ENCODE measurements around the gene PDE9A.
"Not testable (repeated sequence)": the region's sequence is repeated elsewhere in the genome, so short reads cannot be mapped to it uniquely, and the experiment has no call there.

The PDE9A gene

DNA sequence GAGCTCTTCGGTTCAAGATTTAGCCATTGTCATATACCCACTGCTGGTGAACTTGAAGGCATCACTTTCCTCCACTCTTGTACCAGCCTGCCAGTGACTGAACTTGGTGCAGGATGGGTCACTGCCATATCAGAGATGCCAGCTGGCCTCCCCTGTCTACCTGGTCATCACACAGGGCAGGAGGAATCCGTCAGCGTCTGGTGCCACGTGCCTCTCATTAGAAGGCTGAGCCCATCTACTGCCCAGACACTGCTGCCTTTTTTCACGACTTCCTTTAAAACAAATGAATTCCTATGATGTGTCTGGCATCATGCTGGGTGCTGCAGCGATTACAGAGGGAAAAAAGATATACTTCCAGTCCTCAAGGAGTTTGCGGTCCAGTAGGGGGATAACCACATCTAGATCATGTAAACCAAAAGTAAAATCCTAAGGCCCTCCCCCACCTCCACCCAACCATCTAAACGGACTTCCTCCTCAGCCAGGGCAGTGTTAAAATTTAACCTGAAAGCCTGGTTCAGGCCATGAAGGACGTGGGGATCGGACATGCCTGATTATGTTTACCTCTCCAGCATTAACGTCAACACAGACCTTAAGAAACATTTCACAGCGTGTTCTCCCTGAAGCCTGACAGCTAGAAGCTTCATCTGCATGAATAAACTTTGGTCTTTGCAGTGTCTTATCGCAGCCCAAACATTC lies 29.2 kb upstream of the PDE9A start:
- no peak for DNase-seq (ENCODE audit: low spot score)

DNA sequence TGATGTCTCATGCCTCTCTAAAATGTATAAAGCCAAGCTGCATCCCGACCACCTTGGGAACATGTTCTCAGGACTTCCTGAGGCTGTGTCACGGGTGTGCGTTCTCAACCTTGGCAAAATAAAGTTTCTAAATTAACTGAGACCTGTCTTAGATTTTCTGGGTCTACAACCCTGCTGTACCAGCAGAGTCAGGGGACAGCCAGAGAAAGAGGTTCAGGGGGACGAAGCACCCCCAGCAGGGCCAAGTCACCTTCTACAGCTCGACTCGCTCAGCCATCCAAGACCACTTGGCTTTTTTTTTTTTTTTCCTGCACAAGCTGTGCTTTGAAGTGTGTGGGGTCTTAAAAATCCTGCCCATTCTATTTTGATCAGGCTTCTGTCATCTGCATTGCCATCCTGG lies 28.5 kb upstream of the PDE9A start:
- DNase-seq (ENCODE audit: low spot score), result no peak

DNA sequence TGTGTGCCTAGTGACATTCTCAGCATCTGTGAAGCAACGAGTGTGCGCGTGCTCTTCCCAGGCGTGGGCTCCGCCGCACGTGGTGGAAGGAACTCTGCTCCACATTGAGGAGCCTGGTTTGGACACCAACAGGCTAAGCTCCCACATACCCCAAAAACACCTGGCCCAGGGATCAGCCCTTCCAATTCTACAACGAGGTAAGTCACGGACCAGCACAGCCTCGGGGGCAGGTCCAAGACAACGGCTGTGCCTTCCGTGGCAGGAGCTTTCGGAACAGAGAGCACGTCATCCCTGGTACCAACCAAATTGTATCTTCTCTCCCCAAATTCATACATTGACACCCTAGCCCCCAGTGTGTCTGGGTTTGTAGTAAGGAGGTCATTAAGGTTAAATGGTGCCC lies 27.2 kb upstream of the PDE9A start:
- no peak for DNase-seq (ENCODE audit: low spot score)

DNA sequence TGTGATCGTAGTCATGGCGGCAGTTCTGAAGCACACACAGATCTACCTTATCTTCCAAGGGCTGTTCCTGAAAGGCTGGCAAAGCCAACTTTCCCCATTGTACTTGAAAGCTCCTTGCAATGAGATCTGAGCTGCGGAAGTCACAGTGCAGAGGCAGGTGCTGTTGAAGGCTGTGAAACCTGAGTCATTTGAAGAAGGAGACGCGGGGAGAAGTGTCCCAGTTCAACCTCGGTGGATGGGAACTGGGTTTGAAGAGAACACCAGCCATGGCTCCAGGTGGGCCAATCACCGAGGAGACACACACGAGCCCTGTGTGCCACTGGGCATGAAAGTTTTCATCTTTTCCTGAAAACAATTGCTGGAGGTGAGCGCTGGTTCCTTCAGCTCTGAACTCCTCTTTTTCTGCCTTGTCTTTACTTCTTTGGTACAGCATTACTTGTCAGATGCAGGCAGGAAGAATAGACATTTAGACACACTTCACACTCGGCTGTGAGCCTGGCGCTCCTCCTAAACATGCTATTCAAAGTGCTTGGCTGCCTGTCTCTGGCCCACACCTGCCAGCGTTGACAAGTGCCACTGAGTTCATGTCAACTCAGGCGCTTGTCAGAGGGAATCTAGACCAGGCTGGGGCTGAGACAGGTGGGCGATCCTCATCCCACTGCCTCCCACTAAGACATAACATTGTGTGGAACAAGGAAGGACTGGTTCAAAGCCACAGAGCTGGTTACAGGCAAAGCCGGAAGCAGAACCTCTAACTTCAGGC lies 25.7 kb upstream of the PDE9A start:
- no peak for DNase-seq (ENCODE audit: low spot score)

DNA sequence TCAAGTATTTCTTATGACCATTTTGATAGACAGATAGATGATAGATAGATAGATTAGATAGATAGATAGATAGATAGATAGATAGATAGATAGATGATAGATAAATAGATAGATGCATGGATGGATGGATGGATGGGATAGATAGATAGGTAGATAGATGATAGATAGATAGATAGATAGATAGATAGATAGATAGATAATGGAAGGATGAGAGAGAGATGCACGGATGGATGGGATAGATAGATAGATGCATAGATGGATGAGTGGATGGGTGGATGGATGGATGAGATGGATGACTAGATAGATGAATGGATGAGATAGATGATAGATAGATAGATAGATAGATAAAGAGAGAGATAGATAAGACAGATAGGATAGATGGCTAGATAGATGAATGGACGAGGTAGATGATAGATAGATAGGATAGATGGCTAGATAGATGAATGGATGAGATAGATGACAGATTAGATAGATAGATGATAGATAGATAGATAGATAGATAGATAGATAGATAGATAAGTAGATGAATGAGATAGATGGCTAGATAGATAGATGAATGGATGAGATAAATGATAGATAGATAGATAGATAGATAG lies 24.9 kb upstream of the PDE9A start:
- not testable (repeated sequence) for DNase-seq (ENCODE audit: low spot score)

DNA sequence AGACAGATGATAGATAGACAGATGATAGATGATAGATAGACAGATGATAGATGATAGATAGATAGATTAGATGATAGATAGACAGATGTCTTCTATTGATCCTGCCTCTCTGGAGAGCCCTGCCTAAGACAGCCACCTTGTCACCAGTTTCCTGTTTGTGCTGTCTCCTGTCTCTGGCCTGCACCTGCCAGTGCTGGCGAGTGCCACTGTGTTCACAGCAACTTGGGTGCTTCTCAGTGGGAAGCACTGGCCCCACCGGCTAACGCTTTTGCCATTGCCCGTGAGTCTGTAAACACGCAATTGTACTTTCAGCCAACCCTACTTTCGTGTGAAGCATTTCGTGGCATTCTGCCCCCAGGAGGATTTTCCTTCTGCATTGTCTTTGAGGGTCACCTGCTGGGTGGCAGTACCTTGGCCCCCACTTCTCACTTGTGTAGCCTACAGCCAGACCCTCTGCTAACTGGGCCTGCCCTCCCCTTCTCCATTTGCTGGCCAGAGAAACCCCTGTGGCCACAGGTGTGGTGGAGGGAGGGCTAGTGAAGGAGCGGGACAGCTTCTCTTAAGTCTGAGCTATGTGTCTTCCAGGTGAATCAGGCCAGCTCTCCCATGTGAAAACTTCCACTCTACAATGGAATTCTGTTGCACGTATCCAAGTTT lies 23.4 kb upstream of the PDE9A start:
- no peak for DNase-seq (ENCODE audit: low spot score)

DNA sequence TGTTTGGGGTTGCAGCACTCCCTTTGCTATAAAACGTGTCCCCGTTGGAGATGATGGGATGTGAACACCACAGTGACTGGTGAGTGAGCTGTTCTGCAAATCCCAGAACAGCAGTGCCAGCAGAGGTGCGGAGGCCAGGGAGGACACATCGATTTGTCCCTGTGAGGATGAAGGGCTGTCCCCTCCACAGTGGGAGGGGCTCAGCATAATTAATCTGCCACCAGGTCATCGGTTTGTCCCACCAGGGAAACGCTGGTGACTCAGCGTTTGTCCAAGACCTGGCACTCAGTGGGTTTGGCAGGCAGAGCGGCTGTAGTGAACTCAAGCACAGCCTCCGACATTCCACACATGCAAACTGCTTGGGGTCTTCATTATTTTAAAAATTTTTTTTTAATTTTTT lies 22.8 kb upstream of the PDE9A start:
- DNase-seq (ENCODE audit: low spot score), result no peak

DNA sequence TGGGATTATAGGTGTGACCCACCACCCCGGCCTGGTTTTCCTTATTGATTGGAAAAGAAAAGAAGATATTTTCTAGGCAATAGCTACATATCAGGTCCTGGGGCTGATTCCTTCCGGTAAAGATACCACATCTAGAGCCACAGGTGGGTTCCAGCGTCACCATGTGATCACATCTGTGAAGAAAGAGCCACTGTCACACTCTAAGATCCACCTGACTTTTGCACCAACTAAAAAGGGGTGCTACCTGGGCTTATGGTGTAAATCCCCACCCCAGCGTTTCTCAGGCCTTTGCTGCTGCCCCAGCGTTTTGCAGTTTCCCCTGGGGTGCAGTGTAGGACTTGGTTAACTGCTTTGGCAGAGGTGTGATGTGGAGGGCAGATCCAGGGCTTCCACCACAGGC lies 22.3 kb upstream of the PDE9A start:
- DNase-seq (ENCODE audit: low spot score), result no peak

DNA sequence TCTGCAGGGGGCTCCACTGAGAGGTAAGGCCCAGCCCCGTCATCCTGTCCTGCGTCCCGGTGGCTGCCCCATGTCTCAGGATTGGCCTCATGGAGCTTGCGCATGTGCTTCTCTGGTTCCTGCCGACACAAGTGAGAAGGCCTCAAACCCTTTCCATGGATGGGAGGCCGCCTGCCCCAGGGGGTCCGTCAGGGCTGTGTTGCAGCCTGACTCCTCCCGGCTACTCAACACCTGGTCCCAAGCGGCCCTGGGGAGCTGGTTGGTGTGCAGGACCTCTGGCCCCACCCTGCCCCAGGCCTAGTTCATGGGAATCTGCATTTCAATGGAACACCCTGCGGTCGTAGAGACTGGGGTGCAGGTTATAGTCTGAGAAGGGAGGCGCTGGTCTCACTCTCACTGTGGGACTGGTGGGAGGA lies 21.1 kb upstream of the PDE9A start:
- DNase-seq (ENCODE audit: low spot score), result no peak

DNA sequence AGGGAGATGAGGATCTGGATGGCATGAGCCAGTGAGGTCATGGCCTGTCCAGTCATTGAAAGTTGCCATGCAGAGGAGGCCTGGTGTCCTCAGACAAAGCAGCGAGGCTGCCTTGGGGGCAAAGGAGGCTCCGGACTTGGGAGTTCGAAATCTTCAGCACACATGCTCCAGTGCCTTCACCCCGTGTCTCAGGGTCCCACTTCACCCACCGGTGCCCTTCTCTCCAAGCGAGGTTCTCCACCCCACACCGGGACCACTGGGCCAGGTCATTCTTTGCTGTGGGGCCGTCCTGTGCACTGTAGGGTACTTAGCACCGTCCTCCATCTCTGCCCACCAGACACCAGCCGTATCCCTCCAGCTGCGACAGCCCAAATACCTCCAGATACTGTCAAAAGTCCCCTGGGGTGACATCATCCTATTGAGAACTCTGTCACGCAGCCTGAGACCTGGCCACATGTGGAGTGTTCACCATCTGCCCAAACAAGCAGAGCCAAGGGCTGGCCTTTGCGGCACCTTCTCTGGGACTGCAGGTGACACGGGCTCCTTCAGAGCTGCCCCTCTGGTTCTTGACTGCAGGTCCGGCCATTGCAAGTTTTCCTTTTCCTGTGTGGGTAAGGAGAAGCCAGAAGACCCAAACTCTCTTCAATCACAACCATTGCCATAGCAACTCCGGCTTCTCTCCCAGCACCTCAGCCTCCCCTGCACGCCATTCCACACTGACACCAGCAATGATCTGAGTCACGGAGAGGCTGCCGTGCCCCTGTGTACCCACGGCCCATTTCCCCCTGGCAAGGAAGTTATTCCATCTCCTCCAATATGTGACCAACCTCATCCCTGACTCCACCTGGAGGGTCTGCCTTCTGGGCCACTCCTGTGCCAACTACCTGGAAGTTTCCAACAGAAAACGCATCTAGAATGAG lies 20.4 kb upstream of the PDE9A start:
- DNase-seq (ENCODE audit: low spot score), result no peak

DNA sequence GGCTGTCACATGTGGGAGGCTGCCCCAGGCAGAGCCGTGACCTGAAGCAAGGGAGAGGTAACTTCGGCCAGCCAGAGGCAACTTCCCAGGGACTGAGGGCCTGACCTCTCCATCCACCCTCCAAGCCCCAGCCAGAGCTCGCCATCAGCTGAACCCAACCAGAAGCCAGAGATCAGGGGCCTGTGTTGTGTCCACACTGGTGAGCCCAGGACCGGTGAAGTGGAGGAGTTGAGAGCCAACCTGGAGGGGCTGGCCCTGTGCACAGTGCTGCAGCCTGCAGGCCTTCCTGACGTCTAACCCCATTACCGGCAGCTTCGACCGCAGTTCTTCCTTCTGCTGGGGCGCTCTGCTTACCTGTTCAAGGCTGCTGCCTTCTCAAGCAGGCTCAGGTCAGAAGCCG lies 19.6 kb upstream of the PDE9A start:
- no peak for DNase-seq (ENCODE audit: low spot score)

DNA sequence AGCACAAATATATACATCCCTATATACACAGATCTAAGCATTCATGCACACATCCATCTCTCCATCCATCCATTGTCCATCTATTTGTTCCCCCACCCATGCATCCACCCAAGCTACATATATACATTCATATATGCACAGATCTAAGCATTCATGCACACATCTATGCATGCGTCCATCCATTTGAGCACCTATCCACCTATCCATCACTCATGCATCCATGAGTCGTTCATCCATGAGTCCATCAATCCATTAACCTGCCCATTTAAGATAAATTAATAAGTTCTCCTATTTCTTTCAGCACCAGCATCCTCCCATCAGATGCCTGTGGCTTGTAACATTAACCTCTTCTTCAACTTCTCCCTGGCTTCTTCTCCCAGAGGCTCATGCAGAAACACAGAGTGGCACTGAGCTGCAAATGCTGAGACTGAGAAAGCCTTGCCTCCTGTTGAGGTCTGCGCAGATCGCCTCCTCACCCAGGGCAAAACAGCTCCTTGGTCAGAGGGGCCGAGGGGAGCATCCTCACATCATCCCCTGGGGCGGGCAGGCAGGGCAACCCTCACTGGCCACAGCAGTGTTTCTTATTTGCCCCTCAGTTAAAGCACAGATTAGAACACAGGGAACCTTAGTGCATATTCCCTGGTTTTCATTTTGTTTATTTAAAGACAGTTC lies 17.4 kb upstream of the PDE9A start:
- no peak for DNase-seq (ENCODE audit: low spot score)

DNA sequence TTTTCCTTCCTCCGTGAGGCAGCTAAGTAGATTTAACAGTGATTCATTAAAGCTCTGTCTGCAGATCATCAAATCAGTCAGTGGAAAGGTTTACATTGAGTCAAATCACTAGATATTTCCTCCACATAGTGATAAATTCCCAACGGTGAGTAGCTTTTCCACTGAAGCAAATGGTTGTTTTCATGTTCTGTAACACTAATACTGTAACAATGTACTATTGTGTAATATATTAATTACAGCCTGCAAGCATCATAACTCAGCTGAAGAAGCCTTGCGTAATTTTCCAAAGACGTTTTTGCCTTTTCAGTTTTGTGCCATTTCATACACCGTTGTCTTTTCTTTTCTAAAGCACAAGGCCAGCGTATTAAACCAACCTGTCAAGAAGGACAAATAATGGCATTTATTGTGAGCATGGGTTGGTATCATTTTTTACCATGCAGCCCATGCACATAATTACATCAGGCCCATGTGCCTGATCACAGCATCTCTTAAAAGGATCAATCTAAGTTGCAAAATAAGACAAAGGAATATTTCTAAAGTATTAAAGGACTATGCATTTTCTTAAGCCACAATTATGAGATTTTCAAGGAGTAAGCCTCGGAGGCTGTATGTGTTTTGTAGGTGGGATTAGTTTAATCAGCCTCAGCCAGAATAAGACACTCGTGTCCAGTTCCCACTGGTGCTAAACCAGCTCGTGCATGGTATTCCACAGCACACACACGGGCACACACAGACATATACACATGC lies 16.7 kb upstream of the PDE9A start:
- no peak for DNase-seq (ENCODE audit: low spot score)

DNA sequence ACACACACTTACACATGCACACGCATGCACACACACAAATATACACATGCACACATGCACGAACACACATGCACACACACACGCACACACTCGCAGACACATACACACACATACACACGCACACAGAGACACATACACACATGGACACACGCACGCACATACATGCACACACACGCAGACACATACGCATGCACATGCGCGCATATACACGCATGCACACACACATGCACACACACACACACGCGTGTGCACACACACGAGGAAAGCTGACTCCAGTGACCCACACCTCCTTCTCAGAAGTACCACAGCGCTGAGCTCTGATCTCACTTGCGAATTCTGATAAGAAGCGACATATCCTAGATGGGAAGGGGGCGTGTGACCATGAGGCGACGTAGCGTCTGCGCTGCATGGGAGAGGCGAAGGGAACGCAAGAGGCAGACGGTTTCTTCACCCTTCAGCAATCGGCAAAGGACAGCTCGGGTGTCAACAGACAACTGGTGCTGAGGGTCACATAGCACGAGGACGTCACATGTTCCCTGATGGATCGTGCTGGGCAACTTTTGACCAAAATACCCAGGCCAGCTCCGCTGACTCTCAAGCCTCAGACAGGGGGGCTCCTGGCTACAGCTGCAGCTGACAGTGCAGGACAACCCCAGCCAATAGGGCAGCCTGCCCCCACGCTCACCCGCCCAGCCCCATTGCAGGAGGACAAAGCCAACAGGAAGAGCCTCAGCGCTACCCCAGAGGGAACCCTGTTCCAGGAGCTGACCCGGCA lies 16.0 kb upstream of the PDE9A start:
- no peak for DNase-seq (ENCODE audit: low spot score)

DNA sequence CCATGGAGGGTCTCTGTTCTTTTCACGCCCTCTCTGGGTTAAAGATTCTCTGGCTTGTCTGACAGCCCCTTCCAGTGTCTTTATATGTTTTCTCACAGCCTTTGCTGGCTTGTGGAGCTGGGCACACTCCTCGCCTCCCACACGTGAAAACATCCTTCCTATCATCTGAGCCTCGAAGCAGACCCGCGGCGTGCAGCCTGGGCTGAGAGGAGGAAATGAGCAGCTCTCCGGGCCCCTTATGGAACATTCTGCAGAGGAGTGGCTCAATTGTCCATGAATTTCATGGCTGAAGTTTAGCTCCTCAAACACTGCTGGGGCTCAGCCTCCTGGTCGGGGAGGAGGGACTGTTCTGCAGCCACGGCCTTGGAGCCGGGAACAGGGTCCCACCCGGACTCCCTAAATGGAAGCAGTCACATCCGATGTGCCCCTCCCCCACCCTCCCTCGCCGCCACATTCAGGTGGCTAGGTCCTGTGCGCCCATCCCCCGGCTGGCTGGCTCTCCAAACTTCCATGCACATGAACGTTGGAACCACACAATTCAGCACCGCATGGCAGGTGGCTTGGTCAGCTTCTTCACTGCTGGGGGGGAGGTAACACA lies 15.1 kb upstream of the PDE9A start:
- DNase-seq (ENCODE audit: low spot score), result no peak

DNA sequence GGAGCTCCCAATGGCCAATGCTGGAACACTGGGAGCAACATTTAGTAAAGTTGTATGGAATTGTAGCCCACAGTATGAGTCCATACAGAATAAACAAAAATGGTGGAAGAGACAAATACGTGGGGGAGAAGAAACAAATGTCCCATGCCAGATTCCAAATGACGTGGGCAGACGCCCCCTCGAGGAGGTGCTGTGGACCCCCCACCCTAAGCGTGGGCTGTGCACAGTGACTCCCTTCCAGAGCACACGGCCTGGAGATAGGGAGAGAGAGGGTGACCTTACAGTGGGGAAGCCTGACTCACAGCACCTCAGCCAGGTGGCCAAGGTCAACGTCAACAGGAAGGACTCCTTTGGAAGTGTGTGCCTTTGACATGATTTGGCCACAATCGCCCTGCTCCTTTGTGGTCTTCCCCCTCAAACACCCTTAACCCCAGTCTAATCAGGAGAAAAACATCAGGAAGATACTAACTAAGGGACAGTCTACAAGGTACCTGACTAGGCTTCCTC lies 13.7 kb upstream of the PDE9A start:
- DNase-seq (ENCODE audit: low spot score), result no peak

DNA sequence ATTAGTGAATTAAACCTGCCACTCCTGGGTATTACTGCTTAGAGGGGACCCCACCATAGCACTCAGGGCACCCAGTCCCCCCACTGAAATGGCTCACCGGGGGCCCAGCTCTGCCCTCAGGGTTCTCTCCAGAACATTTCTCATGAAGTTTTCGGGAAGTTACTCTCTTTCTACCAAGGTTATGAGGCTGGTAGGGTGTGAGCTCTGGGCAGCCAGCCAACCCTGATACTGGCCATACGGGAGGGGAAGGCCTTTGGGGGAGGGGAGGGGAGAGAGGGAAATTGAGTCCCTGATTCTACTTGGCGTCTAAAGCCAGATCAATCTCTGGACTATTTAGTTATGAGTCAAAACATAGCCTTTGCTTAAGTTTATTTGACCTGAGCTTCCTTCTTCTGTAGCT lies 12.9 kb upstream of the PDE9A start:
- DNase-seq (ENCODE audit: low spot score), result no peak

DNA sequence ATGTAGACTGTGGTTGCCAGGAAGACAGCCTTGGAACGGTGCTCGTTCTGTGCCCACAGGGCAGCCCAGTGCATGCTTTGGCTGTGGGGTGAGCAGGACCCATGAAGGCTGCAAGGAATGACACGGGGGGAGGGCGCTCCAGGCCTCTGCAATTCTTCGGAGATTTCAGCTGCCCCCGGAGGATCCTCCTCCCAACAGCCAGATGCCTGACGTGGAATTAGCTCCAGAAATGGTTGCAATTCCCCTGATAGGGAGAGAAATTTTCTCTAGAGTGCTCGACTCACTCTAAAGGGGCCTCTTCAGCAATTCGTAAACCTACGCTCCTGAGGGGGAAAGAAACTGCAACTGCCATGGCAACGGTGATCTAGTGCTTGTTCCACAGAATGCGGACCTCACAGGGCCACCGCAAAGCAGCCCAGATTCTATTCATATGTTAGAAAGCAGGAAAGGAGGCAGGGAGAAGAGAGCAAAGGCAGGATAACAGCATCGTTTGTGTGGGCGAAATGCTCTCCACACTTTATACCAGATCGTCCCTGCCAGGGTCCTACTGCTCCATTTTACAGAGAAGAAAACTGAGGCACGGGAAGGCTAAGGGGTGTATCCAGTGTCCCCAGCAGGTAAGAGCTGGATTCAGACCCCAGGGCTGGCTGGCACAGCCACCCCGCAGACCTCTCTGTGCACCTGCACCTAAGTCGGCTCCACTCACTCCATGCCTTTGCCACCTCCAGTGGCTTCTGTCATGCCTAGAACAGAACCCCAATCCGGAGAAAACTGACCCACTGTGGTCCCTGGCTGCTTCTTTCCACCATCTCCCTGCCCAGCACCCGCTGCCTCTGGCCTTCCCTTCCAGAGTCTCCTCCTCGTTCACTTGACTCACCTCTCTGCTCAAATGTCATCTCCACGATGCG lies 11.9 kb upstream of the PDE9A start:
- DNase-seq (ENCODE audit: low spot score), result no peak

Data from kidney capillary endothelial cell (primary cell).